ENCODE measurements around the gene KIRREL3.

Gene KIRREL3

GRCh38 chr11:126465573-126466188 is 534.9 kb downstream of the KIRREL3 start:
- DNase-seq (ENCODE audit: low read depth) = no peak

- DNase-seq (ENCODE audit: low read depth) = no peak
Observed at GRCh38 chr11:126464796-126465195, 535.8 kb downstream of the KIRREL3 start.

- DNase-seq (ENCODE audit: low read depth) = no peak
Observed at GRCh38 chr11:126462422-126462821, 538.1 kb downstream of the KIRREL3 start.

- no peak for DNase-seq (ENCODE audit: low read depth)
Observed at GRCh38 chr11:126461996-126462395, 538.6 kb downstream of the KIRREL3 start.

GRCh38 chr11:126461096-126461440 is 539.5 kb downstream of the KIRREL3 start:
- no peak for DNase-seq (ENCODE audit: low read depth)

- no peak for DNase-seq (ENCODE audit: low read depth)
Observed at GRCh38 chr11:126460417-126461095, 540.0 kb downstream of the KIRREL3 start.

- DNase-seq (ENCODE audit: low read depth) = no peak
Observed at GRCh38 chr11:126459691-126460281, 540.8 kb downstream of the KIRREL3 start.

GRCh38 chr11:126457817-126458216 is 542.8 kb downstream of the KIRREL3 start:
- DNase-seq (ENCODE audit: low read depth) = no peak

- DNase-seq (ENCODE audit: low read depth) = no peak
Observed at GRCh38 chr11:126456783-126457542, 543.6 kb downstream of the KIRREL3 start.

GRCh38 chr11:126456089-126456488 is 544.5 kb downstream of the KIRREL3 start:
- DNase-seq (ENCODE audit: low read depth) = no peak

- no peak for DNase-seq (ENCODE audit: low read depth)
Observed at GRCh38 chr11:126452241-126453101, 548.1 kb downstream of the KIRREL3 start.

- DNase-seq (ENCODE audit: low read depth) = no peak
Observed at GRCh38 chr11:126451211-126451802, 549.3 kb downstream of the KIRREL3 start.

GRCh38 chr11:126450806-126451205 is 549.8 kb downstream of the KIRREL3 start:
- no peak for DNase-seq (ENCODE audit: low read depth)

GRCh38 chr11:126450198-126450597 is 550.4 kb downstream of the KIRREL3 start:
- DNase-seq (ENCODE audit: low read depth) = no peak

GRCh38 chr11:126446581-126446980 is 554.0 kb downstream of the KIRREL3 start:
- no peak for DNase-seq (ENCODE audit: low read depth)

GRCh38 chr11:126444072-126444471 is 556.5 kb downstream of the KIRREL3 start:
- DNase-seq (ENCODE audit: low read depth) = no peak

GRCh38 chr11:126443120-126443519 is 557.5 kb downstream of the KIRREL3 start:
- no peak for DNase-seq (ENCODE audit: low read depth)

GRCh38 chr11:126440792-126441514 is 559.6 kb downstream of the KIRREL3 start:
- peak; percentile 67 for DNase-seq (ENCODE audit: low read depth)

- no peak for DNase-seq (ENCODE audit: low read depth)
Observed at GRCh38 chr11:126440276-126440675, 560.3 kb downstream of the KIRREL3 start.

- no peak for DNase-seq (ENCODE audit: low read depth)
Observed at GRCh38 chr11:126438691-126439090, 561.9 kb downstream of the KIRREL3 start.

GRCh38 chr11:126438272-126438671 is 562.3 kb downstream of the KIRREL3 start:
- DNase-seq (ENCODE audit: low read depth) = no peak
